GM21576 (cell line): ENCODE measurements around the gene HNRNPU.

Experiments
- ATAC-seq: cut with Tn5 transposase; IDR thresholded peaks from one replicate; pipeline ENCODE4 v1.9.1; 2021; ENCODE audit warnings: mild to moderate bottlenecking, moderate library complexity; ENCODE audit not compliant: unreplicated experiment

Gene HNRNPU

DNA sequence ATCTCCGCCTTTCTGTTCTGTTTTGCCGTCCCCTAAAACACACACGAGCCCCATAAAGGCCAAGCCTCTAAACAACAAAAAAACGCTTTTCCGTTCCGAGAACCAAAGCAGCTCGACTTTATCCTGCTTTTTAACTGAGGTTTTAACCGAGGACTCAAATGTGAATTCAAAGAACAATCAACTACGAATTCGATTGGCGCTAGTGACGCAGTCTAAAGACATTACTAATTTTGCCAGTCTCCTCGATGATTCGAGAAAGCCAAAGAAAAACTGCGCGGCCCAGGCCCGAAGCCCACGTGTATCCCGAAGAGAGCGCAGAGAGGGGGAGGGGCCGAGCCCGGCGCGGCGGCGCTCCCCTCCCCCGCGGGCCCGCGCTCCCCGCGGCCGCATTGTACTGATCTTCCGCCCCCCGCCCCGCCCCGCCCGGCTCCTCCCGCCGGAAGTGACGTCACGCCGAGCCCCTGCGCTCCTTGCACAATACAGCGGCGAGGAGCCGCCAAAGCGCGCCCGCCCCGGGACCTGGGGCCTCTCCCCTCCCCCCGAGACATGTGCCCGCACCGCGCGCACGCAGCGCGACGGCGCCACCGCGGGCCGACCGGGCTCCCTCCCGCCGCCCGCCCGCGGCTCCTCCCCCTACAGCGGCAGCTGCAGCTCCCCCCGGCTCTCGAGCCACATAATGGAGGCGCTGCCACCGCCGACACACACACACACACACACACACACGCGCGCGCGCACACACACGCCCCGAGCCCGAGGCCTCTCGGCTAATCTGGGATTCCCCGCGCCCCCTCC is 1.4 kb downstream of the HNRNPU start:
- ATAC-seq = peak; percentile 63

- no peak for ATAC-seq
These were observed 2.0 kb downstream of the HNRNPU start for GRCh38 chr1:244862354-244862698.

DNA sequence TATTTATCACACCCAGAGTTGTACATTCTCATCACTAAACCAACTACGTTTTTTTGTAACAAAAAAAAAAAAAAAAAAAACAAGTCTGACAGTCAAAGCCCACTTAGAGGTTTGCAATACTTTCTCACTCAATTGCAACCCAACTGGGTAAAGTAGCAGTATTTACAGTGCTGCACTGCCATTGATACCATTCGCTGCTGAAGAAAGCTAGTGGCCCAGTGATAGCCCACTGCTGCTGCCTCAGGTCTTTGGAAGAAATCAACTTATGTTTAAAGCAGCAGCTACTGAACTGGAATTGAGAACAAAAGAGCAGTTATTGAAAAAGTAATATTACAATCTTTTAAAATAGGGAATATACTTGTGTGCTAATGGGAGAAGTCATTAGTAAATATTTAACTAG is 2.7 kb downstream of the HNRNPU start:
- no peak for ATAC-seq

GRCh38 chr1:244860914-244861610 is 3.3 kb downstream of the HNRNPU start:
- ATAC-seq = no peak

GRCh38 chr1:244860078-244860477 is 4.3 kb downstream of the HNRNPU start:
- no peak for ATAC-seq

- ATAC-seq = no peak
These were observed 6.0 kb downstream of the HNRNPU start for GRCh38 chr1:244858357-244858756.

DNA sequence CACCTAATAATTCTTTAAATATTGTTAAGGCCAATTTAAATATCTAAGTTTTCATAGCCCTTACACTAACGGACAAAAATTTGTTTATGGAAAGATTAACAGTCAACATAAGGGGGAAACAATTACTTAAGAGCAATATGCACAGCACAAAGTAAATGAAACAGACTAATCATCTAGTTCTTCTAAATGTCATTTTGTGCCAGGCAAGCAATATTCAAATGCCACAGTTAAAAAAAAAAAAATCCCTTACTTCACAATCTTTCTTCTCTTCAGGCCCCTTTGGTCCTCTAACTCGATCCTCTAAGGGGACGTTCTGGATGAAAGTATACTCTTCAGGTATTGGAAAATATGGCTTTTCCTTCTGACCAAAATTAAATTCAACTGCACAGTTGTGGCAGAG is 6.6 kb downstream of the HNRNPU start:
- no peak for ATAC-seq

GRCh38 chr1:244854865-244855578 is 9.3 kb downstream of the HNRNPU start:
- no peak for ATAC-seq

- ATAC-seq = no peak
These were observed 10.2 kb downstream of the HNRNPU start for GRCh38 chr1:244854166-244854565.

DNA sequence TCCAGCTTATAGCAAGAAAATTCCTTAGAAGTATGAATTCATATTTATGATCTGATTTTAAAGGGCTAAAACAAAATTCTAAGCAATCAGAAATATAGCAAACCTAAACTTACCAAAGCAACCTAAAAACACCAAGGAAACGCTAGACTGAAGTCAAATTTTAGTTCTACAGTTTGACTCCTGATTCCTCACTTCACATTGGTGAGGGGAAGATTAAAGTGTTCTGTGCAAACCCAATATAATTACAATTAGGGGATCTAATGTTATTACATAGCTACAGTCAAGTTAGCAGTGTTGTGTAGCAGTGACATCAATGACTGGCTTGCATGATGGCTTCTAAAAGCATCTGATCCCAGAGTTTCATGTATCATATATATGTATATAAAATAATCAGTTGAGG is 11.6 kb downstream of the HNRNPU start:
- no peak for ATAC-seq

- no peak for ATAC-seq
These were observed 12.7 kb downstream of the HNRNPU start for GRCh38 chr1:244851546-244852231.

DNA sequence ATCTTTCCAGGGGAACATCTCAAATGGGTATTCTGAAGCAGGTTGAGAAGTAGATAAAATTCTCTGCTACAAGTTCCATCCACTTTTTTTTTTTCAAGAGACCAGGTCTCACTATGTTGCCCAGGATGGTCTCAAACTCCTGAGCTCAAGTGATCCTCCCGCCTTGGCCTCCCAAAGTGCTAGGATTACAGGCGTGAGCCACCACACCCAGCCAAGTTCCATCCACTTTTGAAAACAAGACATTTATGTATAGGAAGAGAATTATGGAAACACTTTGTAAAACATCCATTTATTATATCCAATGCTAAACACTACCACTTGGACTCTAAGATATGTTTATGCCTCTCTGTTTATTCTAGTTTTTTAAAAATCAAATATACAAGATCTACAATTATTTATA is 13.4 kb downstream of the HNRNPU start:
- no peak for ATAC-seq

GRCh38 chr1:244850099-244850852 is 14.1 kb downstream of the HNRNPU start:
- no peak for ATAC-seq

DNA sequence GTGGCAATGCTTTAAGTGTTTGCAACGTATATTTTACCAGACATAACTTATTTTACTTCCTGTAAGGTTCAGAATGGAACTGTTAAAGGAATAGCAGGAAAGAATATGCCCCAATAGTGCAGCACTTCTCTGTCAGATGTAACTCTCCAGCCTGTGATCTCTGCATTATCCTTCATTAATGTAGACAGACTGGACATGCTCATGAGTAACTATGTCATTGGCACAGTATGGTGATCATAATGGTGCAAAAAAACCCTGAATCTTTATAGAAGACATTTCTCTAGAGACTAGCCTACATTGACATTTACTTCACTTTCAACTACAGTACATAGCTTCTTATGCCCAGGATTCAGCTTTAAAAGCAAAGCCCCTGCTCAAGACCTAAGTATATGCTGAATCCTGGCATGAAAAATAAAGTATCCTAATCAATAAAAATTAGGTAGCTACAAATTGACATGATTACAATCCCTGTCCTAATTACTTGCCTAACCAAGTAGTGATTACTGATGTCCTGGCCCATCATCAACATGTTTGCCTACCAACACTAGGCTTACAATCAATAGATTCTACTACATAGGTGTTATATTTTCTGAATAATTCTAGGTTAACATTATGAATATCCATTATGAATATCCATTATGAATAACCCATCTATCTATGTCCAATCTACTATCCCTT is 15.0 kb downstream of the HNRNPU start:
- ATAC-seq = no peak

GRCh38 chr1:244846653-244847052 is 17.7 kb downstream of the HNRNPU start:
- ATAC-seq = no peak

GRCh38 chr1:244844155-244845121 is 19.9 kb downstream of the HNRNPU start:
- no peak for ATAC-seq

DNA sequence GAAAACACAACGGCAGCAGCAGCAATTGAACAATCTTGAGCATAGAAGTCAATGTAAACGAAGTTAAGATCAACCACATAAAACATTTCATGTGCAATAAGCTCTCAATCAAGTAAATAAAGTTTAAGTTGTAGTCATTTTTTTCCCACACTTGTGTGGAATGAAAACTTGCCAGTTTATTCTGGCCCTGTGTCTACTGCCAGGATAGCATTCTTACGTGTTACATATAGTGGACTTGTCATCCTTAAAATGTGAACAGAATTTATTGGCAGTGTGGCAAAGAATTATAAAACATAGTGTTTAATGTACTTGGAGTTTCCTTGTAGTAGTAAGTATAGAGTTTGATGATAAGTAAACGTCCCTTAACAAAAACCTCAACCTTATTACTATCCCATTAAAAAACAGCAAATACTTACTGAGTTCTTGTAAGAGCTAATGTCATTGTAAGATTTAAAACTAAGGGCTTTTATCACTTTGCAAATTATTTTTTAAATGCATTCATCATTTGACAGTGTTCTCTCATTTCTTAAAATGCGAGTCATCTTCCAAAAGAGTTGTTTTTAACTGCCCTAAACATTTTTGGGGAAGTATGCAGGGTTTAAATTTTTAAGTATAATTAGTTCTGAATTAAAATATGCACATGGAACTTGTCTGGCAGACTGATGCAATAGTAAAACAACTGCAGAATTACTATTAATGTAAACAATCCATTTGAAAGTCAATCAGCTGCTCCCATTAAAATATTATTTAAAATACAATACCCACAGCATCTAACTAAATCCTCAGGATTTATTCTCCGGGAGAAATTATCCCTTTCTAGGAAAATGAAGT is 21.0 kb downstream of the HNRNPU start:
- no peak for ATAC-seq
